Putamen (tissue), 1 donor: ENCODE results near the gene SLC49A3.
"Not testable (repeated sequence)": the region's sequence is repeated elsewhere in the genome, so short reads cannot be mapped to it uniquely, and the experiment has no call there.

Experiments
- DNase-seq: peaks from one replicate; pipeline ENCODE4 v3.0.0-alpha.2; 2016; ENCODE audit warnings: low spot score

Gene SLC49A3

DNA sequence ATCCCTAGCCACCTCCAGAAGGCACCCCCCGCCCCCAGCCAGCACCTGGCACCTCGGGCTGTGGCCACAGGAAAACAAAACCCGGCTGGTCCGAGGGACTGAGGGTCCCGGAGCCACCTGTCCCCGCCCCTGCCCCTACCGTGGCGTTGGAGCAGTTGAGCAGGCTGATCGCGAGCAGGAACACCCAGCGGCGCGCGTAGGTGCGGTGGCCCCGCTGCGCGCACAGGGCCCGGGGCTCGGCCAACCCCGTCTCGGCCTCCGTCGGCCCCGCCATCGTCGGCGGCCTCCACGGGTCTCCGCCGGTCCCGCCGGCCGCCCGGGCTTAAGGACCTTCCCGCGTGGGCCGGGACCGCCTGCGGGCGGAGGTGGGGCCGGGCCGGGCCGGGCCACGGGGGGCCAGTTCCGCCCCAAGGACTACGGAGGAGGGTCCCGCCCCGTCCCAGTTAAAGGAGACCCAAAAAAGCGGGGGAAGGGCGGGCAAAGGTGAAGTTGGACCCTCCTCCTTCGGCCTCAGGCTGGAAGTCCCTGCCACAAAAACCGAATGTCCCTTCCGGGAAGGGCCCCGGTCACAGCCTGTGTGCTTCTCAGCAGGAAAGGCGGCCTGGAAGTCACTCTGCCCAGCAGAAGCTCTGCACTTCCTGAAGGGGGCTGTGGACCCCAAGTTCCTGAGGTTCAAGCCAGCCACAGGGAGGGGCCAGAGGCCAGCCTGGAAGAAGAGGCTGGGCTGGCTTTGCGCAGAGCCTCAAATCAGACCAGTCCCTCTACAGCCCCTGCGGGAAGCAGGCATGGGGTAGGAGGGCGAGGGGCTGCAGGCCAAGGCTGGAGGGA is at the start of gene SLC49A3:
Gene SLC49A3 (minus strand): TSS at position 298 of the 828 bp plus-strand sequence. CDS start 24 bp downstream, at position 274.
- no peak for DNase-seq

DNA sequence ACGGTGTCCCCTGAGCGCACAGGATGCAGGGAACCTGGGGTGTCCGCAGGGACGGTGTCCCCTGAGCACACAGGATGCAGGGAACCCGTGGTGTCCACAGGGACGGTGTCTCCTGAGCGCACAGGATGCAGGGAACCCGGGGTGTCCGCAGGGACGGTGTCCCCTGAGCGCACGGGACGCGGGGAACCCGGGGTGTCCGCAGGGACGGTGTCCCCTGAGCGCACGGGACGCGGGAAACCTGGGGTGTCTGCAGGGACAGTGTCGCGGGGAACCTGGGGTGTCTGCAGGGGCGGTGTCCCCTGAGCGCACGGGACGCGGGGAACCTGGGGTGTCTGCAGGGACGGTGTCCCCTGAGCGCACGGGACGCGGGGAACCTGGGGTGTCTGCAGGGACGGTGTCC is 47.6 kb upstream of the SLC49A3 start:
- DNase-seq = not testable (repeated sequence)

DNA sequence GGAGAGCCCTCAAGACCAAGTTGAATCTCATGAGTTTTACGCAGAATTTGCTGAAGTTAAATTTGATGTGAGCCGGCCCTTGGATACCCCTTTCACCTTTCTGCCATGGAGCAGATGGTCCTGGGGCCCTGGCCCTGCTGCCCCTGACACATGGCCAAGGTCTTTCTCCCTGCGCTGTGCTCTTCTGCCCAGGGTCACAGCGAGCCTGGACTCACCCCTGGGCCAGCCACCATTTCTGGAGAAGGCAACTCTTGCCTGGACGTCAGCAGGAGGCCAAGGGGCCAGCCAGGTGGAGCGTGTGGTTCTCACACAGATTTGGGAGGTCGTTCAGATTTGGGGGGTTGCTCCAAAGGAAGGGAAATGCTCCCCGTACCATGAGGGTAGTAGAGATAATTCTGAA is 46.6 kb upstream of the SLC49A3 start:
- no peak for DNase-seq

DNA sequence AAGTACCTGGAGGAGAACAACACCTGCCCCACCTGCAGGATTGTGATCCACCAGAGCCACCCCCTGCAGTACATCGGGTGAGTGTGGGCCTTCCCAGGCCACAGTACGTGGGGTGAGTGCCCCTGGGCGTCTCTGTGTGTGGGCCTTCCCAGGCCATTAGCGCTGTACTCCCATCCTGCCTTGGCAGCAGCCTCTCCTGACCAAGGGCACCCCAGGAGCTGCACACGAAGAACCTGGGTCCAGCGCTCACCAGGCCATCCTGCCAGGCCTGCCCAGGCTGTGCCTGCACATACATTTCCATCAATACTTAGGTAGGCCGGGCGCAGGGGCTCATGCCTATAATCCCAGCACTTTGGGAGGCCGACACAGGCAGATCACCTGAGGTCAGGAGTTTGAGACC is 46.0 kb upstream of the SLC49A3 start:
- no peak for DNase-seq

DNA sequence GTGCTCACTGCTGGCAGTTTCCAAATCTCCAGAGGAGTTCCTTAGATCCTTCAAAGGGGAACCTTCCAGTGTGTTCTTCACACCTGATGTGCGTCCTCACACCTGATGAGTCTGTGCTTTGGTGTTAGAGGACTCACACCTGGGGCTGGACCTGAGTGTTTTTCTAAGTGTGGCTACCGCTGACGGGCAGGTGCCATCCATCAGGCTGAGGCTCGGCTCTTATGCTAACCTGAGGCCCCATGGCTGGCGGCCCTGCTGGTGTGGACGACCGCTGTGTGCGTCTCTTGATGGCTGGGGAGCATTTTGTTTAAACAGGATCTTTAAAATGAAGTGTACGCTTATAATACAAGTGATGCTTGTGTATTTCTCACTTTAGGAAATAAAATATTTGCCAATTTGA is 45.1 kb upstream of the SLC49A3 start:
- no peak for DNase-seq

DNA sequence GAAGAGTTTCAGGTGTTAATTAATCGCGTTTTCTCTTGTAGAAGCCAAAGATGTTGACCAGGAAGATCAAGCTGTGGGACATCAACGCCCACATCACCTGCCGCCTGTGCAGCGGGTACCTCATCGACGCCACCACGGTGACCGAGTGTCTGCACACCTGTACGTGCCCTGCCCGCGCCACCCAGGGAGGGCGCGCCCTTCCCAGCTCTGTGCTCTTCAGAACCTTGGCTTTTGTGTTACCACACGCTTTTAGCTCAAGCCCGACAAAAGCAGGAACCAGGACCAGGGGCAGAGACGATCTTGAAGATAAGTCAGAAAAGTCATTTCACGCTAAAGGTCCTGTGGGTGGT is 44.7 kb upstream of the SLC49A3 start:
- DNase-seq = no peak

DNA sequence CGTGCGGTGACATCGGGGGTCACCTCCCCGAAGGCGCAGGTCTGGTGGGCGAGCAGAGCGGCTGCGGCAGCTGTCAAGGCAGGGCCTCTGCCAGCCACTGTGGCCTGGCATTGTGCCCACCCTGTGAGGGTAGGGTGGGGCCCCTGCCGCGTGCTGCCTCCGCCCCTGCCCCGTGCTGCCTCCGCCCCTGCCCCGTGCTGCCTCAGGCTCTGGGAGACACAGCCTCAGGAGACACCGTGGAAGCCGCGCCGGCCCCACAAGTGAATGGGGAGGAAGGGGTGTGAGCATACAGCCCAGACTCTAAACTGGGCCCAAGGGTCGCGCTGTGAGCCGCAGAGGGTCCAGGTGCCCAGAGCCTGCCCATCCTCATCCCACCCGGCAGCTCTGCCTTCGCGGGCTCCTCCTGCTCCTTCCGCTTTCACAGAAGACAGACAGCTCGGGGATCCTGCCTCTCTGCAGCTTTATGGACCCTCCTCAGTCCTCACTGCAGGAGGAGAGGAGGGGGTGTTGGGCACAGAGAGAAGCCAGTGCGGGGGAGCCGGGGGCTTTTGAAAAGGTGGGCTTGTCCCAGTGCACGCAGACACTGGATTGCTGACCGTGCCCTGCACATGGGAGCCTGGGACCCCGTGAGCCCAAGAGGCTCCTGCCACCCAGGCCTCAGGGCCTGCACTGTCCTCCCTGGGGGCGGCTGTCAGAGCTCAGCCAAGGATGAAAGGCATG is 44.1 kb upstream of the SLC49A3 start:
- DNase-seq = no peak

DNA sequence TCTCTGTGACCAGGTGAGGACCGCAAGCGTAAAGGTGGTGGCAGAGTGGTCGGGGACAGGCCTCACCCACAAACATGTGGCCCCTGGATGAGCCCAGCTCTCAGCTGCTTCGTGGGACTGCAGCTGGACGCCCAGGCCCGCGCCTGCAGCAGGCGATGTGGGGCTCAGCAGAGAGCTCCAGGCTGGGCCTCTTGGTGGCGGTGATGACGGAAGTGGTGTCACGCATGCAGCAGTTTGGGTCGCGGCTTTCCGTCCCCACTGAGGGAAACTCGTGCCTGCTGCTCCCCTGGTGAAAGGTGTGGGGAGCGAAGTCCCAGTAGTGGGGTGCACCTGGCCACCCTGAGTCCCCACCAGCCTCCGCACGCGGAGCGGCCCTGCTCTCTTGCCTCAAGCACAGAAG is 43.5 kb upstream of the SLC49A3 start:
- DNase-seq = no peak

DNA sequence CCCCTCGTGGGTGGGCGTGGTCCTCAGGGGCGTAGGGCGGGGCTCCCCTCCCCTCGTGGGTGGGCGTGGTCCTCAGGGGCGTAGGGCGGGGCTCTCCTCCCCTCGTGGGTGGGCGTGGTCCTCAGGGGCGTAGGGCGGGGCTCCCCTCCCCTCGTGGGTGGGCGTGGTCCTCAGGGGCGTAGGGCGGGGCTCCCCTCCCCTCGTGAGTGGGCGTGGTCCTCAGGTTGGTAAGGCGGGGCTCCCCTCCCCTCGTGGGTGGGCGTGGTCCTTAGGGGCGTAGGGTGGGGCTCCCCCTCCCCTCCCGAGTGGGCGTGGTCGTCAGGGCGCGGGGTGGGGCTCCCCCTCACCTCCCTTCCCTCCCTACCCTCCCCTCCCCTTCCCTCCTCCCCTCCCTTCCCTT is 43.0 kb upstream of the SLC49A3 start:
- DNase-seq = not testable (repeated sequence)

DNA sequence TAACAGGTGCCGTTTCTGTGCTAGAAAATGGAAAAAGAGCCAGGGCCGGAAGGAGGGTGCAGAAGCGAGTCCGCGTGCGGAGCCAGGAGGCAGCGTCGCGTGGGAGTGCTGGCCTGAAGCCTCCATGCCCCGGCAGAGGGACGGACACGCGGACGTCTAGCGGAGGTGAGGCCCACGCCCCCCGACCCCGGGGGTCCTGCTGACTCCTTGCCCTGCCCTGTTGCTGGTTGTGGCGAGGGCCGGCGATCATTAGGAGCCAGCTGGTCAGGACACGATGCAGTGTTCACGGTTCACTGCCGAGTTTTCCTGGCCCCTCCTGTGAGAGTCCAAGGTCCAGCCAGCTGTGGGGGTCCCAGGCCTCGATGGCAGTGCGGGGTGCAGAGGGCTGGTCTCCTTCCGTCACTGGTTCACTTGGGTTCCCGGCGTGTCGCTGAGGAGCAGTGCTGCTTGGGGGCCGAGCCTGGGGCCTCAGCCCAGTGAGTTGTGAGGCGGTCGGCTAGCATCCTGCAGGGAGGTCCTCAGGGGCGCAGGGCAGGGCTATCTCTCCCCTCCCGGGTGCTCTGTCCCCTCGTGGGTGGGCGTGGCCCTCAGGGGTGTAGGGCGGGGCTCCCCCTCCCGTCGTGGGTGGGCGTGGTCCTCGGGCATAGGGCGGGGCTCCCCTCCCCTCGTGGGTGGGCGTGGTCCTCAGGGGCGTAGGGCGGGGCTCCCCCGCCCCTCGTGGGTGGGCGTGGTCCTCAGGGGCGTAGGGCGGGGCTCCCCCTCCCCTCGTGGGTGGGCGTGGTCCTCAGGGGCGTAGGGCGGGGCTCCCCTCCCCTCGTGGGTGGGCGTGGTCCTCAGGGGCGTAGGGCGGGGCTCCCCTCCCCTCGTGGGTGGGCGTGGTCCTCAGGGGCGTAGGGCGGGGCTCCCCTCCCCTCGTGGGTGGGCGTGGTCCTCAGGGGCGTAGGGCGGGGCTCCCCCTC is 42.3 kb upstream of the SLC49A3 start:
- DNase-seq = not testable (repeated sequence)

DNA sequence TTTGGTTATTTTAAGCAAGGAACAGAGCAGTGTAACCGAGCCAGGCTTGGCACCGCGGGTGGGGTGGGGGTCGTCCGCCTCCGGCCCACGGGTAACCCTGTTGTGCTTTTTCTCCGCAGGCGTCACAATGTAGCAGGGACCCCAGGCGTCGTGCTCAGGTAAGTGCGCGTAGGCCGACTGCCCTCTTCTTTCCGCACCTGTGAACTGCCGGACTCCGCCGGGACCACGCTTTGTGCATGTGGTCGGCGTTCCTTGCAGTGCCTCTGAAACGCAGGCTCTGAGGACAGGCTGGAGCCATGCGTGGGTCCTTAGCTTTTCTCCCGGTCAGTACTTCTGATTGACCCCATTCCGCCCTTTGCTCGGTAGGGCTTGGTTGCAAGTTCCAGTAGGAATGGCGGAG is 41.6 kb upstream of the SLC49A3 start:
- DNase-seq = no peak

DNA sequence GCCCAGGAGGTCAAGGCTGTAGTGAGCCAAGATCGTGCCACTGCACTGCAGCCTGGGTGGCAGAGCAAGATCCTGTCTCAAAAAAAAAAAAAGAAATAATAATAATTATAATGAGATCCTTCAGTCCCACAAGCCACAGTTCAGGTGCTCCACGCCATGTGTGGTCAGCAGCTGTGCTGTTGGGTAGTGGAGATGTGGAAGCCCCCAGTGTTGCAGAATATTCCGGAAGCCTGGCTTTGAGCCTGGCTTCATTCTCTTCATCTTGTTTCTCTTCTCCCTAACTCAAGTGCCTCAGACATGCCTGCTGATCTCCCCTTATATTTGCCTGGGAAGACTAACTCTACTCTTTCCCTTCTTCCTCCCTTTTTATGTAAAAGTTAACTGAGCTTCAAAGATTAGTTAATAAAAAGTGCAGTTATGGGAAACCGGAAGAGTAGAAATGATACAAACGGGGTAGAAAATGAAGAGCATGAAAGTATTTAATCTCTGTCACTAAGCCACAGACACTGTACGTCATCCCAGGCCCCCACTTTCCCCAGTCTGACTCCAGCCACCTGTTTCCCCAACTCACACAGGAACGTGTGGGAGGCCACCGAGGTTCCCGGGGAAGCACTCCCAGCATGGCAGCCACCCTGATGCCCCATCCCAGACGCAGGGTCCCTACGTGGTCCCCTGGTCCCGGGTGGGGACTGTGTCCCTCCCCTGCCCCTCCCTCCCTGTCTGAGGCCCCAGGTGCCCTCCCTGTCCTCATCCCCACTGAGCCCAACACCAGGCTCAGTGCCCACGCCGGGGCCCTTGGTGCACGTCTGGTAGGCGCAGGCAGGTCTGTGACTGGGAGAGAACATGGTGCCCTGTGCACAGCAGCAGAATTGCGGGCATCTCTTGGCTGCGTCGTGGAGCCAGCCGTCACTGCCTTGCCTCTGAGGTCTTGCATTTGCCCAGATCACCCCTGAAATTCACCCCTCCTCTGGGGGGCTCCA is 40.7 kb upstream of the SLC49A3 start:
- no peak for DNase-seq

DNA sequence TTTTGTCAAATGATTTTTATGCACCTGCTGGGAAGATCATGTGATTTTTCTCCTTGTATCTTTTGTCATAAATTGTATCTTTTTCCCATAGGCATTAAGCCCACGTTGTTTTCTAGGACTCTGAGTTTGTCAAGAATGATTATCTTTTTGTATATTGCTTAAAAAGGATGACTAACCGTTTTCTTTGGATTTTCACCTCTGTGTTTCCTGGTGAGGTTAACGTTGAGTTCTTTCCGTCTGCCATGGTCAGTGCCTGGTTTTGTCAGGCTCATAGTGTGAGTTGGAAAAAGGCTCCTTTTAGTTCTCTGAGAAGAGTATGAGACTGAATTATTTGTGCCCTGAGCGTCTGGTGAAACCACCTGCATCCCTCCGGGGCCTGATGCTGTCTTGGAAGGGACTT is 38.6 kb upstream of the SLC49A3 start:
- no peak for DNase-seq

DNA sequence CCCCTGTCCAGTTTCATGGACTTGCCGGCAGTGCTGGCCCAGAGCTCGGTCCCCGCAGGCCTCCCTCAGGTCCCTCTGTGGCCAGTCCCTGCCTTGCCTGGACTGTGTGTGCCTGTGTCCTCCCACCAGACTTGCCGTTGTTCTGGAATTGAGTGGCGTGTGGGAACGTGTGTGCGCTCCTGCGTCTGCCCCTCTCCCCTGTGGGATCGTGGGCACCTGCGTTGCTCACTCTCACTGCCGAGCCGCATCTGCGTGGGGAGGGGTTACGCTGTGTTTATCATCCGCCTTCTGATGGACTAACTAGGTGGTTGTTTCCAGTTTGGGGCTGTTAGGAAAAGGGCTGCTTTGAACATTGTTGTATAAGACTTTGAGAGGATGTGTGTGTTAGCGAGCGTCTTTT is 37.9 kb upstream of the SLC49A3 start:
- DNase-seq = no peak

DNA sequence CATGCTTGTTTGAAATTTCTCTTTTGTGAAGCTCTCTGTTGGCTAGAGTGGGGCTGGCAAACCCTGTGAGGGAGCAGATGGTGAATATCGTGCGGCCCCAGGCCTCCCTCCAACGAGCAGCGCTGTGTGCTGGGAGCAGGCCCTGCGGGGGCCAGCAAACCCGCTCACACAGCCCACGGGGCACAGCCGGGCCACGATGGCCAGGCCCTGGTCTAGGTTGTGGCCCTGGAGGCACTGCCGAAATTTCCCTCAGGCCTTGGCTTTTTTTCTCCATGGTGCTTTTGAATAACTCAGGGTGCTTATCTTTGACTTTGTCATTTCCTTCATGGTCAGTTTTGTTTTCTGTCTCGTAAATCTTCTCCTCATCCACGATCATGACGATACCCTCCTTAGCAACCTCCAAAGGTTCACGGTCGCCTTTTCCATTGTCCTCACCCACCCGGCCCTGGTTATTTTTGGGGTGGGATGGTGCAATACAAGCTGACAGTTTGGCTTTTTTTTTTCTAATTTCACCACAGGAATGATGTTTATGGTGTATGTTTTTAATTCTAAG is 37.4 kb upstream of the SLC49A3 start:
- DNase-seq = no peak

DNA sequence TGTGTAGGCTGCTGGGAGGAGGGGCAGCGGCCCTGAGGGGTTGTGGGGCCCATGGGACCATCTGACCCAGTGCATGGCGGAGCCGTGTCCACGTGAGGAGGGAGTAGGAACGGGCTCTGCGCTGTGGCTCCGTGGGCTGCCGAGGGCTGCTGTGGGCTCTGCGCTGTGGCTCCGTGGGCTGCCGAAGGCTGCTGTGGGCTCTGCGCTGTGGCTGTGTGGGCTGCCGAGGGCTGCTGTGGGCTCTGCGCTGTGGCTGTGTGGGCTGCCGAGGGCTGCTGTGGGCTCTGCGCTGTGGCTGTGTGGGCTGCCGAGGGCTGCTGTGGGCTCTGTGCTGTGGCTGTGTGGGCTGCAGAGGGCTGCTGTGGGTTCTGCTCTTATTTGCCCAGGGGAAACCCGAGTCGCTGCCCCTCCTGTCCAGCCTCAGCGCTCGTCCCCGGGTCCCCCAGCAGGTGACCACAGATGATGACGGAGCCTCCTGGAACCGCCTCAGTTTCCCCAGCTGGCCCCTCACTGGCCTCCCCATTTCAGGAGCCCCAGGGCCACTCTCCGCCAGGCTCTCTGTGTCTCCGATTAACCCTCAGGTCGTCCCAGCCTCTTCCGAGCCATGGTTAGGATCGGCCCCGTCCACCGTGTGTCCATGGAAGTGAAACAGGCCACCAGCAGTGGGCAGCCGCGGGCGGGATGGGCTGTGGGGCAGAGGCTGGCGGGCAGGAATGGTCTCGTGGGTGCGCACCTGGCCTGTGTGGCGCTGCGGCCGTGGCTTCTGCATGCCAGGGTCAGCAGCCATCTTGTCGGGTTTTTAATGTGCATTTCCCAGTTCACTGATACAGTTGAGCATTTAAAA is 36.7 kb upstream of the SLC49A3 start:
- DNase-seq = no peak

DNA sequence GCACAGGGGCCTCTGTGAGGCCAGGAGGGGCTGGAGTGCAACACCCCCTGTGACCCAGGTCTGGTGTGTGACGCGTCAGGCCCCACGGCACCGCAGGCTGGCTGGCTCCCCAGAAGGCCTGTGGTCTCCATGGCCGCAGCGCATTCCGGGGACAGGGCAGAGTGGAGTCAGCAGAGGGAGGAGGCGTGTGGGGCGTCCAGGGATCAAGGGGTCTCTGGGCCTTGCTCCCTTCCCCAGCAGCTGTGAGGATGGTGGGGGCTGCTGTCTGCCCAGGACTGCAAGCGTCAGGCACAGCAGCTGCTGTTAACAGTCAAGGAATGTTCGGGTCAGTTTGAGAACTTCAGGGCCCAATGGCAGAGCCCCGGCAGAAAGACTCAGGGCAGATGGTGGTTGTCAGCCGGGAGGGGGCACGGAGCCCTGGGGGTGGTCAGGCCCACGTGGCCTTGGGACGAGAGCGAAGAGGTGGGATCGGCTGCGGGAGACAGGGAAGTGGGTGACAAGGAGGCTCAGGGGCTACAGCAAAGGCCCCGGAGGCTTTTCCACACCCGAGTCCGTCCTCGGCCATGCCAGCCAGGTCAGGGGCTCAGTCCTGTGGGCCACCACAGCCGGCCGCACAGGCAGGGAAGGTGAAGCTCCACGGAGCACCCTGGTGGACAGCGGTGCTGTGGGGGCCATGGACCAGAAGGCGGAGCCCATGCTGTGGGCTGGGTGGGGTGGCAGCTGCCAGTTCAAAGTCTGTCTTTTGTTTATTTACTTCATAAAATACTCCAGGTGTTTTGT is 35.0 kb upstream of the SLC49A3 start:
- no peak for DNase-seq

DNA sequence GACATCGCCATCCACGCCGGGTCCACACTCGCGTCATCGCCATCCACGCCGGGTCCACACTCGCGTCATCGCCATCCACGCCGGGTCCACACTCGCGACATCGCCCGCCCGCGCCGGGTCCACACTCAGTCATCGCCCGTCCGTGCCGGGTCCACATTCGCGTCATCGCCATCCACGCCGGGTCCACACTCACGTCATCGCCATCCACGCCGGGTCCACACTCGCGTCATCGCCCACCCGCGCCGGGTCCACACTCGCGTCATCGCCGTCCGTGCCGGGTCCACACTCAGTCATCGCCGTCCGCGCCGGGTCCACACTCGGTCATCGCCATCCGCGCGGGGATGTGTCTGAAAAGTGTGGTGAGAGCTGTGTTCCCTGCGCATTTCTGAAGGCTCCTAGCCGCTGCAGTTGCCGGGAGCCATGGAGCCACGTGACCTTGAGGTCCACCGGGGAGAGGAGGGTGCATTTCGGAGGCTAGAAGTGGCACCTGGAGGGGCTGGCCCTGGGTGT is 34.0 kb upstream of the SLC49A3 start:
- DNase-seq = no peak

DNA sequence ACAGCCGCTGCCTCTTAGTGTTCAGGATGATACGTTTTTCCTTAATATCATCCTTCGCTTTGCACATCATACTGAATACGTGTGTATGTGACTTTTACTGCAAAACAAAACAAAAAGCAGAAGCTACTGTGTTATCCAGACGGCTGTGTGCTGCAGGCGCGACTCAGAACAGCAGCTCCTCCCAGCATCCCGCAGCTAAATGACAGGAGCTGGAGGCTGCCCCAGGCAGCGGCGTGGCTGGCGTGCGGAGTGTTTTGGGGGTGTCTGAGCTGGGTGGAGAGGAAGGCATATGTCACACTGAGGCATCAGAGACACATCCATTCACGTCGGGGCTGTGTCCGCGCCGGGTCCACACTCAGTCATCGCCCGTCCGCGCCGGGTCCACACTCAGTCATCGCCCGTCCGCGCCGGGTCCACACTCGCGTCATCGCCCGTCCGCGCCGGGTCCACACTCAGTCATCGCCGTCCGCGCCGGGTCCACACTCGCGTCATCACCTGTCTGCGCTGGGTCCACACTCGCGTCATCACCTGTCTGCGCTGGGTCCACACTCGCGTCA is 33.3 kb upstream of the SLC49A3 start:
- peak; percentile 40 for DNase-seq
